NCI-H2081 treated with DMSO at 0.1 percent for 48 hours (cell line): Measurements from ENCODE around the gene KHK.
"Not testable (repeated sequence)": the region's sequence is repeated elsewhere in the genome, so short reads cannot be mapped to it uniquely, and the experiment has no call there.

Source experiments
- DNase-seq: peaks from one replicate; lab custom pipeline; 2025; lab: John Stamatoyannopoulos, UW

Gene KHK

DNA sequence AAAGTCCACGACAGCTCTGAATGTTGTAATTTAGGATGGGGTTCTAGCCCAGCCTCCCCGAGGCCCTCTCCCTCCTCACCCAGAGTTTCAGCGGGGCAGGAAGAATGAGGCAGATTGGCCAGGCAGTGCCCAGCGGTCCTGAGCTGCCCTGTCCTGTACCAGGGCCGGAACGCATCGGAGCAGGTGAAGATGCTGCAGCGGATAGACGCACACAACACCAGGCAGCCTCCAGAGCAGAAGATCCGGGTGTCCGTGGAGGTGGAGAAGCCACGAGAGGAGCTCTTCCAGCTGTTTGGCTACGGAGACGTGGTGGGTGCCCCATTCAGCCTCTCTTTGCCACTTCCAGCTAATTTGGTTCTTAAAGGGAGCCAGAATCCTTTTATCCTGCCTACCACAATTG is 10.8 kb downstream of the KHK start:
- DNase-seq: no peak

DNA sequence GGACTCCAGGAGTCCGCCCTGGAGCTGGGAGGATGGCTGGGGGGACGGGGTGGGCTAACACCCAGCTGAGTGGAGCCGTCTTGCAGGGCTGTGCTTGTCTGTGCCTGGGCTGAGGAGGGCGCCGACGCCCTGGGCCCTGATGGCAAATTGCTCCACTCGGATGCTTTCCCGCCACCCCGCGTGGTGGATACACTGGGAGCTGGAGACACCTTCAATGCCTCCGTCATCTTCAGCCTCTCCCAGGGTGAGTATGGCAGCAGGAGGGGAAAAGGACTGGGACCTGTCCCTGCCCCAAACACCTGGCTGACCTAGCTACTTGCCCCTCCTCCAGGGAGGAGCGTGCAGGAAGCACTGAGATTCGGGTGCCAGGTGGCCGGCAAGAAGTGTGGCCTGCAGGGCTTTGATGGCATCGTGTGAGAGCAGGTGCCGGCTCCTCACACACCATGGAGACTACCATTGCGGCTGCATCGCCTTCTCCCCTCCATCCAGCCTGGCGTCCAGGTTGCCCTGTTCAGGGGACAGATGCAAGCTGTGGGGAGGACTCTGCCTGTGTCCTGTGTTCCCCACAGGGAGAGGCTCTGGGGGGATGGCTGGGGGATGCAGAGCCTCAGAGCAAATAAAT is 12.9 kb downstream of the KHK start:
- no peak for DNase-seq

DNA sequence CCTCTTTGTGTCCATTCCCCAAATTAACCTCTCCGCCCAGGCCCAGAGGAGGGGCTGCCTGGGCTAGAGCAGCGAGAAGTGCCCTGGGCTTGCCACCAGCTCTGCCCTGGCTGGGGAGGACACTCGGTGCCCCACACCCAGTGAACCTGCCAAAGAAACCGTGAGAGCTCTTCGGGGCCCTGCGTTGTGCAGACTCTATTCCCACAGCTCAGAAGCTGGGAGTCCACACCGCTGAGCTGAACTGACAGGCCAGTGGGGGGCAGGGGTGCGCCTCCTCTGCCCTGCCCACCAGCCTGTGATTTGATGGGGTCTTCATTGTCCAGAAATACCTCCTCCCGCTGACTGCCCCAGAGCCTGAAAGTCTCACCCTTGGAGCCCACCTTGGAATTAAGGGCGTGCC is 13.5 kb downstream of the KHK start:
- DNase-seq: no peak

DNA sequence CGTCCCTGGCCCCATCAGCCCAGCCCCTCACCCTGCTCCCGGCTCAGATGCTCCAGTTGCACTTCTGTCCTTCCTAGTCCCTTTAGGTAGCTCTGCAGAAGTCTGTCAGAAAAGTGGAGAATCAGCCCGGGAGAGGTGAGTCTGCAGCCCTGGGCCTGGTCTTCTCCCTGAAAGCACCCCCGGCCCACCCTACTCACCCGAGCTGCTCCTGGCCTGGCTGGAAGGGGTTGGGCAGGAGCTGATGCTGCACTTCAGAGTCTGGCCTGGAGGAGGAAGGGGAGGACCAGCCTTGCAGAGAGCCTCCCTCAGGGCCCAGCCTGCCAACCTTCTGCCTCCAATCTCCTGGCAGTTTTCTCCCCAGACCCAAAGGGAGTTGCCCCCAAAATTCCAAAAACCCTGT is 15.8 kb downstream of the KHK start:
- no peak for DNase-seq

- no peak for DNase-seq
Observed at GRCh38 chr2:27105981-27106380, 19.4 kb downstream of the KHK start.

- DNase-seq: no peak
Observed at GRCh38 chr2:27108221-27108620, 21.6 kb downstream of the KHK start.

- DNase-seq: no peak
Observed at GRCh38 chr2:27109083-27109482, 22.5 kb downstream of the KHK start.

- not testable (repeated sequence) for DNase-seq
Observed at GRCh38 chr2:27110603-27111352, 24.2 kb downstream of the KHK start.

DNA sequence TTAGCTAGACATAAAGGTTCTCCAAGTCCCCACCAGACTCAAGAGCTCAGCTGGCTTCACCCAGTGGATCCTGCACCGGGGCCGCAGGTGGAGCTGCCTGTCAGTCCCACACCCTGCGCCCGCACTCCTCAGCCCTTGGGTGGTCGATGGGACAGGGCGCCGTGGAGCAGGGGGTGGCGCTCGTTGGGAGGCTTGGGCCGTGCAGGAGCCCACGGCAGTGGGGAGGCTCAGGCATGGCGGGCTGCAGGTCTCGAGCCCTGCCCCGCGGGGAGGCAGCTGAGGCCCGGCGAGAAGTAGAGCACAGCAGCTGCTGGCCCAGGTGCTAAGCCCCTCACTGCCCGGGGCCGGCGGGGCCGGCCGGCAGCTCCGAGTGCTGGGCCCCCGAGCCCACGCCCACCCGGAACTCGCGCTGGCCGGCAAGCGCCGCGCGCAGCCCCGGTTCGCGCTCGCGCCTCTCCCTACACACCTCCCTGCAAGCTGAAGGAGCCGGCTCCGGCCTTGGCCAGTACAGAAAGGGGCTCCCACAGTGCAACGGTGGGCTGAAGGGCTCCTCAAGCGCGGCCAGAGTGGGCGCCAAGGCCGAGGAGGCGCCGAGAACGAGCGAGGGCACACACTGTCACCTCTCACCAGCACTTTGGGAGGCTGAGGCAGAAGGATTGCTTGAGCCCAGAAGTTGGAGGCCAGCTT is 25.0 kb downstream of the KHK start:
- not testable (repeated sequence) for DNase-seq

DNA sequence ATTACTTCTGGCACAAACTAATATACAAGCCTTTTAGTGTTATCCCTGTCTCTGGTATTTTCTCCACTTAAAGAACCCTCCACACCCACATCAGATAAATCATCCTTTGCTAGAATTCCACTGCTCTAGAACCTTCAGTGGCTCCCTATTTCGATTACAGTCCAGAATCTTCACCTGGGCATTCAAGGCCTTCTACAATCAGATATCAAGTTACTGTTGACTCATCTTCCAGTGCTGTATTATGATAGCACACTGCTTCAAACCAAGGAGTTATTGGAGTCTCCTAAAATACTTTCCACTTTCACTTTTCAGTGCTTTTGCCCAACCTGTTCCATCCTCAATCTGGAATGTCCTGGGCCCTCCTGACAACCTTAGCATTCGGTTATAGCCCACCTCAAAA is 28.9 kb downstream of the KHK start:
- DNase-seq: no peak

DNA sequence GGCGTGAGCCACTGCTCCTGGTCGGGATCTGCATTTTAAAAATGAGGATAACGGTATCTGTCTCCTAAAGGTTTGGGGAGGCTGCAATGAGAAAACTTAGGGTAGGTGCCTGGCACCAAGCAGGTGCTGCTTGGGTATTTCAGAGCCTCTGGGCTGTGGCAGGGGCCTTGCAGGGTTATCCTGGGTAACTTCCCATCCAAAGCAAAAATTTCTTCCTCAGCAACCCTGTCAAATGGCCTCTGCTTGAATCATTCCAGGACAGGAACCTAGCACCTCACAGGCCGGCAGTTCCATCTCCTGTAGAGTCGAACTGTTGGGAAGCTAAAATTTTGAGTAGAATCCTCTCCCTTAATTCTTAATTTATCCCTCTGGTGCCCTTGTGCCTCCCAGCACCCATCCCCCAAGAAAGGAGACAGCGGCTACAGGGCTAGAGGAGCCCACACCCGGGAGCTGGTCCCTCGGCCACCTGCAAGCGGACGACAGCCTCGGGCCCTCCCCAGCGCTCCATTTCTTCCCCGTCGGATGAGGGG is 31.5 kb downstream of the KHK start:
- DNase-seq: no peak

DNA sequence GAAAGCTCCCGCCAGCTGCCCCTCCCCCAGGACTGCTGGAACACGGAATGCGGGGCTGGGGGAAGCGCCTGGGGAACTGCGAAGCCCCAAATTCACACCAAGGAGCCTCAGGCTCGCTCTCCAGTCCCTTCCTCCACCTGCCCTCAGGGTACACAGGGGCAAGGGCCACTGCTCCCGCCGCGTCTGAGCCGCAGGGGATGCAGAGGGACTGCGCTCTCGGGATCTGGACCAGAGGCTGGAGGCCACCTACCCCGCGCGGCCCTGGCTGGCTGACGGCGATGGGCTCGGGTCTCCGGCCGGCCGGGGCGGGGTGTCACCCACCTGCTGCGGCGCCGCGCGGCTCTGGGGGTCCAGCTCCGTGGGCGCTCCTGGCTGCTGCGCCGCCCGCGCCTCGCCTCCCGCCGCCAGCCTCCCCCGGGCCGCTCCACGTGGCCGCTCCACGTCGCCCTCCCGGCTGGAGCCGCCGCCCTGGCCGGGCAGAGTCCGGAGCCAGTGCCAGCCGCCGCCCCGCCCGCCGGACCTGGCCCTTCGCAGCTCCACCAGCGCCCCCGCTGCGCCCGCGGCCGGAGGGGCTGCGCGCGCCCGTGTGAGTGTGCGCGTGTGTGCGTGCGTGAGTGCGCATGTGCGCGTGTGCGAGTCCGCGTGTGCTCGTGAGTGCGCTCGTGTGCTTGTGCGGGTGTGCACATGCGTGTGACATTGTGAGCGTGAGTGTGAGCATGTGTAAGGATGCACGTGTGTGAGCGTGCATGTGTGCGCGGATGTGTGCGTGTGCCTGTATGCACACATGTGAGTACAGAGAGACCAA is 32.2 kb downstream of the KHK start, which contains the start of gene CGREF1:
TSS of gene CGREF1 (minus strand) at position 604 of the 805 bp plus-strand sequence. CDS start 14,762 bp downstream, outside the sequence.
- DNase-seq: no peak

DNA sequence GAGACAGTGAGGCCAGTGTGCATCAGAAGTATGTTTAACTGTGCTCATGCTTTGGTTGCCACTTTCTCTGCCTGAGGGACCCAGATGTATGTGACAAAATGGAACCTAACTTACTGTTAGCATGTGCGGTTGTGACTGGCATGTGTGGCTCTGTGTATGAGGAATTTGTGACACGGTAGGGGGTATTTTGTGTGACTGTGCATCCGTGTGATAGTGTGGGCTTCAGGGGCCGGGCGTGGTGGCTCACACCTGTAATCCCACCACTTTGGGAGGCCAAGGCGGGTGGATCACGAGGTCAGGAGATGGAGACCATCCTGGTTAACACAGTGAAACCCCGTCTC is 32.7 kb downstream of the KHK start:
- DNase-seq: not testable (repeated sequence)

DNA sequence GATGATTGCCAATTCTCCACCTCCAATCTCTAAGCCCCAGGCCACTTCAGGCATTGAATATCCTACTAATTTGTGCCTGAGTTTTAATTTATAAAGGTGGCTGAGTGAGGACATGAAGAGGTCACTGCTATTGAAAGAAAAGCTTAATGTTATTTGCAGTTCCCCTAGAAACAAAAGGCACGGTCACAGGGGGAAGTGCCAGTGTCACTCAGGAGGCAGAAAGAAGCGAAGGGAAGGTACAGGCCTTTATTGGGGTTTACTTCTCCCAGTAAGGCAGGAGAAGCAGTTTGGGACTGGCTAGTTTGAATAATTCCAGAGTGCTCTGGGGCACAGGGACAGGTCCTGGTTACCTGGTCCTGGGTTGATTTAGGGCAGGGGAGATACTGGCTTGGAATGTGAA is 35.3 kb downstream of the KHK start:
- DNase-seq: no peak

- no peak for DNase-seq
Observed at GRCh38 chr2:27122791-27123190, 36.2 kb downstream of the KHK start.

GRCh38 chr2:27123302-27124150 is 37.0 kb downstream of the KHK start, which contains the start of gene ABHD1:
TSS of gene ABHD1 (plus strand) at chr2:27123815. CDS start at chr2:27123949, 134 bp downstream.
- no peak for DNase-seq

GRCh38 chr2:27125104-27125503 is 38.5 kb downstream of the KHK start:
- no peak for DNase-seq

GRCh38 chr2:27126252-27126710 is 39.7 kb downstream of the KHK start:
- DNase-seq: no peak

GRCh38 chr2:27127883-27128667 is 41.5 kb downstream of the KHK start:
- DNase-seq: no peak
